Measurements from ENCODE around the gene SLC37A3.
"Not testable (repeated sequence)": the region's sequence is repeated elsewhere in the genome, so short reads cannot be mapped to it uniquely, and the experiment has no call there.

SLC37A3 gene

GRCh38 chr7:140350056-140350455, 48.3 kb downstream of the SLC37A3 start:
- H4K20me1 ChIP-seq: no peaks in the 10 kb centered on the region
- no peak for TF ChIP-seq Cebpa-rat (IDR thresholded peaks at IDR 0.05)
- no peaks in the 10 kb centered on the region for H3K9me3 ChIP-seq
- no peak overlapping the region for H3K9ac ChIP-seq
- peak overlapping the region; percentile 81 for H3K27ac ChIP-seq
- H3K27me3 ChIP-seq: no peaks in the 10 kb centered on the region
- no peak overlapping the region for H3K4me3 ChIP-seq
- H3K4me2 ChIP-seq: peak overlapping the region; percentile 72
- peaks cover 37% of the 10 kb centered on the region for H3K4me1 ChIP-seq
- H3K36me3 ChIP-seq: peaks cover 74% of the 10 kb centered on the region

GRCh38 chr7:140349144-140349771, 49.1 kb downstream of the SLC37A3 start:
- Histone ChIP-seq H3K36me3 (peaks cover 76% of the 10 kb centered on the region), H3K27ac (peak overlapping the region; percentile 81), H3K9me3 (no peaks in the 10 kb centered on the region), H3K9ac (peak overlapping the region; percentile 75), H3K4me1 (peaks cover 37% of the 10 kb centered on the region), H3K27me3 (no peaks in the 10 kb centered on the region), H4K20me1 (no peaks in the 10 kb centered on the region), H3K4me3 (peak overlapping the region; percentile 19; the same call in 1 of the 2 replicates), H3K4me2 (peak overlapping the region; percentile 72)
- no peak for TF ChIP-seq Cebpa-rat (IDR thresholded peaks at IDR 0.05)

GRCh38 chr7:140348161-140348849, 50.0 kb downstream of the SLC37A3 start:
- H3K27me3 ChIP-seq: no peaks in the 10 kb centered on the region
- H3K9ac ChIP-seq: peak overlapping the region; percentile 75; the same call in 1 of the 2 replicates
- TF ChIP-seq Cebpa-rat (IDR thresholded peaks at IDR 0.05): no peak
- H3K36me3 ChIP-seq: peaks cover 74% of the 10 kb centered on the region
- H3K4me2 ChIP-seq: peak overlapping the region; percentile 72
- H3K27ac ChIP-seq: peak overlapping the region; percentile 81
- H3K4me3 ChIP-seq: peak overlapping the region; percentile 19; the same call in 1 of the 2 replicates
- no peaks in the 10 kb centered on the region for H4K20me1 ChIP-seq
- H3K4me1 ChIP-seq: peaks cover 38% of the 10 kb centered on the region
- no peaks in the 10 kb centered on the region for H3K9me3 ChIP-seq

- Histone ChIP-seq H3K4me1 (peaks cover 42% of the 10 kb centered on the region), H3K9ac (no peak overlapping the region), H3K27ac (no peak overlapping the region), H3K4me2 (no peak overlapping the region), H3K27me3 (no peaks in the 10 kb centered on the region), H3K4me3 (no peak overlapping the region), H4K20me1 (no peaks in the 10 kb centered on the region), H3K36me3 (peaks cover 74% of the 10 kb centered on the region), H3K9me3 (no peaks in the 10 kb centered on the region)
- TF ChIP-seq Cebpa-rat (IDR thresholded peaks at IDR 0.05): no peak
Measured at GRCh38 chr7:140347218-140347617, 51.1 kb downstream of the SLC37A3 start.

GRCh38 chr7:140345426-140345825, 52.9 kb downstream of the SLC37A3 start:
- H3K27ac ChIP-seq: no peak overlapping the region
- TF ChIP-seq Cebpa-rat (IDR thresholded peaks at IDR 0.05): no peak
- no peaks in the 10 kb centered on the region for H4K20me1 ChIP-seq
- H3K9ac ChIP-seq: no peak overlapping the region
- no peak overlapping the region for H3K4me2 ChIP-seq
- H3K4me3 ChIP-seq: no peak overlapping the region
- H3K36me3 ChIP-seq: peaks cover 79% of the 10 kb centered on the region
- no peaks in the 10 kb centered on the region for H3K9me3 ChIP-seq
- H3K4me1 ChIP-seq: peaks cover 27% of the 10 kb centered on the region
- H3K27me3 ChIP-seq: no peaks in the 10 kb centered on the region

- H4K20me1 ChIP-seq: no peaks in the 10 kb centered on the region
- no peak for TF ChIP-seq Cebpa-rat (IDR thresholded peaks at IDR 0.05)
- no peaks in the 10 kb centered on the region for H3K9me3 ChIP-seq
- no peak overlapping the region for H3K27ac ChIP-seq
- peaks cover 90% of the 10 kb centered on the region for H3K36me3 ChIP-seq
- H3K9ac ChIP-seq: no peak overlapping the region
- no peaks in the 10 kb centered on the region for H3K27me3 ChIP-seq
- no peak overlapping the region for H3K4me2 ChIP-seq
- H3K4me1 ChIP-seq: peaks cover 6% of the 10 kb centered on the region; the same call in 1 of the 2 replicates
- H3K4me3 ChIP-seq: no peak overlapping the region
Measured at GRCh38 chr7:140342727-140343514, 55.4 kb downstream of the SLC37A3 start.

- not testable (repeated sequence) for H4K20me1 ChIP-seq, H3K4me1 ChIP-seq, H3K27ac ChIP-seq, H3K9me3 ChIP-seq, H3K27me3 ChIP-seq, H3K9ac ChIP-seq, H3K4me3 ChIP-seq, H3K4me2 ChIP-seq
- H3K36me3 ChIP-seq: peaks cover 85% of the 10 kb centered on the region
Measured at GRCh38 chr7:140338959-140339358, 59.4 kb downstream of the SLC37A3 start.

GRCh38 chr7:140334341-140335057, 63.8 kb downstream of the SLC37A3 start:
- Histone ChIP-seq H3K27me3 (no peaks in the 10 kb centered on the region), H3K9me3 (no peaks in the 10 kb centered on the region), H3K9ac (no peak overlapping the region), H4K20me1 (no peaks in the 10 kb centered on the region), H3K36me3 (peaks cover 53% of the 10 kb centered on the region), H3K4me2 (no peak overlapping the region), H3K27ac (no peak overlapping the region), H3K4me3 (no peak overlapping the region), H3K4me1 (peaks cover 13% of the 10 kb centered on the region)
- TF ChIP-seq Cebpa-rat (IDR thresholded peaks at IDR 0.05): no peak

GRCh38 chr7:140333686-140334085, 64.6 kb downstream of the SLC37A3 start:
- Histone ChIP-seq H3K9me3 (no peaks in the 10 kb centered on the region), H3K4me1 (peaks cover 13% of the 10 kb centered on the region), H3K9ac (no peak overlapping the region), H3K4me3 (no peak overlapping the region), H3K27me3 (no peaks in the 10 kb centered on the region), H3K27ac (no peak overlapping the region), H3K36me3 (peaks cover 45% of the 10 kb centered on the region), H3K4me2 (no peak overlapping the region), H4K20me1 (no peaks in the 10 kb centered on the region)
- TF ChIP-seq Cebpa-rat (IDR thresholded peaks at IDR 0.05): no peak
